ENCODE data around the gene PCNX2. TPM values are rescaled to one million over a fixed set of nuclear protein-coding genes. Genes with fewer than 3 reads are reported as not detected.

Gene PCNX2
- total RNA-seq, 2 donors from 2014 or later, result 64.1 to 70.1 TPM

DNA sequence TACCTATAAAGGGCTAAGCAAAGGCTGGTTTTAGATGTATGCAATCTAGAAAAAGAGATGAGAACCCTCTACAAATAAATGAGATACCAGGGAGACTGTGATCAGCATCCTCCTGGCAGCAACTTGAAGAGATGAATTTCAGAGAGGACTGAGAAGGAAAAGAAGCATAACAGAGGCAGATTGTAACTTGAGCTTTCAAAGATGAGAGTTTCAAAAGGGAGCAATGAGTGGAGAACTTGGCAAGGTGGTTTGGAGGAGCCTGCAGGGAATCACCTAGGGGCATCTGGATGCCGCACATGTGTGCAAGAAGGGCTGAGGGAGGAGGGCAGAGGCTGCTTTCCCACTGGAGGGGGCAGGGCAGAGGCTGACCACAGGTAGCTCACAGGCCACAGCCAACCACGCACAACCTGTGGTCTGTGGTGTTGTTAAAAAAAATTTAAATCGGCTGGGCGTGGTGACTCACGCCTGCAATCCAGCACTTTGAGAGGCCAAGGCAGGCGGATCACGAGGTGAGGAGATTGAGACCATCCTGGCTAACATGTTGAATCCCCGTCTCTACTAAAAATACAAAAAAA is 50.2 kb downstream of the PCNX2 start:
- ATAC-seq, result no peak
- peaks cover 8% of the 10 kb centered on the region for H3K4me1 Mint-ChIP-seq
- H3K9me3 ChIP-seq (ENCODE audit: control insufficient read depth, low read length, poor library complexity, severe bottlenecking), result no peaks in the 10 kb centered on the region
- H3K27ac Mint-ChIP-seq, result no peak overlapping the region
- H3K27me3 Mint-ChIP-seq, result no peaks in the 10 kb centered on the region
- DNase-seq, result no peak
- no peak overlapping the region for H3K4me3 Mint-ChIP-seq
- H3K36me3 Mint-ChIP-seq (ENCODE audit: low read depth), result peaks cover 6% of the 10 kb centered on the region

DNA sequence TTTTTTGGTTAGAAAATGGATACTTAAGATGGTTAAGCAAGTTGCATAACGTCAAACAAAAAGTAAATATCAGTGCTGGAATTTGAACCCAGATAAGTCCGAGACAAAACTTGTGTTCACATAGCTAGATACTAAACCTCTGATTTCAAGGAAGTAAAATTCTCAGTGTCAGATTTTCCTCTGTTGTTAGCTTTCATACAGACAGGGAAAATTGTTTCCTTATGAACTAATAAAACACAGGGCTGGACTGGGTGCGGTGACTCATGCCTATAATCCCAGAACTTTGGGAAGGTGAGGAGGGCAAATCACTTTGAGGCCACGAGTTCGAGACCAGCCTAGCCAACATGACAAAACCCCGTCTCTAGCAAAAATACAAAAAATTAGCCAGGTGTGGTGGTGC is 51.3 kb downstream of the PCNX2 start:
- H3K36me3 Mint-ChIP-seq (ENCODE audit: low read depth), result peaks cover 6% of the 10 kb centered on the region
- no peaks in the 10 kb centered on the region for H3K27me3 Mint-ChIP-seq
- ATAC-seq, result no peak
- H3K9me3 ChIP-seq (ENCODE audit: control insufficient read depth, low read length, poor library complexity, severe bottlenecking), result no peaks in the 10 kb centered on the region
- H3K4me1 Mint-ChIP-seq, result peaks cover 8% of the 10 kb centered on the region
- H3K4me3 Mint-ChIP-seq, result no peak overlapping the region
- DNase-seq, result no peak
- no peak overlapping the region for H3K27ac Mint-ChIP-seq

DNA sequence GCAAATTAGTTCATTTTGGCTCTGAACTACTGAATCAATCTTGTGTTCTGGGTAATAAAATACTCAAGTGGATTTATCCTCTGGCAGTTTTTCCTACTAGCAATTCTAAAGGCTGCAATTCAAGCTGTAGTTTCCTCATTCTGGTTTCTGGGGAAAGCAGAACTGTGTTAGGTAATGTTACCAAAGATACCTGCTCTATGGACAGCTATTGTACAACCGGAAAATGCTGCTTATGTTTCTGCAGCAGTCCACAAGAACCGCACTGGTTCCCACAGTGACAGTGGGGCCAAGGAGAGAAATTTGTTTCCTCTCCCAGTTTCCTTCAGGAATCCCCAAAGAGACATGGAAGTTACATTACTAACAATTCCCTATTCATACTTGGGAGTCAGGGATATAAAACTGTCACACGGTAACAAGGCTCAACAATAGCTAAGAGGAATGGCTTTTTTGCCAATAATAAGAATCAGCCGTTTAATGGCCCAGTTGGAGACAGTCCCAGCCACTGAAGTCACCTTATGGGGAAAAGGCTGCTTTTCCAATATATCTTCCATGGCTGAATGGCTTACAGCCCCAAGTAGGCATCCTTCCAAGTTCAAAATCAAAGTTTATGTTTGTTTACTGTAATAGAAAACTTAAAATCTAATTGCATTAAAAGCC is 52.6 kb downstream of the PCNX2 start:
- DNase-seq (no peak), ATAC-seq (no peak)
- Mint-ChIP-seq H3K27me3 (no peaks in the 10 kb centered on the region), H3K27ac (no peak overlapping the region), H3K4me1 (peaks cover 9% of the 10 kb centered on the region), H3K36me3 (ENCODE audit: low read depth) (peaks cover 6% of the 10 kb centered on the region), H3K4me3 (no peak overlapping the region)
- no peaks in the 10 kb centered on the region for H3K9me3 ChIP-seq (ENCODE audit: control insufficient read depth, low read length, poor library complexity, severe bottlenecking)

DNA sequence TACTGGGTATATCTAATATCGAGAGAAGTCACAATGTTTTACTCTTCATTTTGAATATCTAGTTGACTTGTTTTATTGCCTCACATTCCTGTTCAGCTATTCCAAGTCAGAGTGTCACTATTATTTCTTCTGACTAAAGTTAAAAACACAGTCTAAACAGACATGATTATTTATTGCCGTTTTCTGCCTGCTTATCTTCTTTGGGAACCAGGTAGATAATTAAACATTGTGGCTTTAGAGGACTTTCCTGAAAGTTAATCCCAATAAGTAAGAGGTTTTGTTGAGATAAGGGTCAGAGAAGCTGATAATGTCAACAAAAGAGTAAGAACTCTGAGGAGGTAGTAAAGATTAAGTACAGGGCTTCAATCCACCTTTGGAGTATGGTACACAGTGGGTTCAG is 53.8 kb downstream of the PCNX2 start:
- Mint-ChIP-seq H3K4me3 (no peak overlapping the region), H3K36me3 (ENCODE audit: low read depth) (peaks cover 6% of the 10 kb centered on the region), H3K27me3 (no peaks in the 10 kb centered on the region), H3K27ac (no peak overlapping the region), H3K4me1 (peaks cover 9% of the 10 kb centered on the region)
- no peaks in the 10 kb centered on the region for H3K9me3 ChIP-seq (ENCODE audit: control insufficient read depth, low read length, poor library complexity, severe bottlenecking)
- DNase-seq (no peak), ATAC-seq (no peak)

DNA sequence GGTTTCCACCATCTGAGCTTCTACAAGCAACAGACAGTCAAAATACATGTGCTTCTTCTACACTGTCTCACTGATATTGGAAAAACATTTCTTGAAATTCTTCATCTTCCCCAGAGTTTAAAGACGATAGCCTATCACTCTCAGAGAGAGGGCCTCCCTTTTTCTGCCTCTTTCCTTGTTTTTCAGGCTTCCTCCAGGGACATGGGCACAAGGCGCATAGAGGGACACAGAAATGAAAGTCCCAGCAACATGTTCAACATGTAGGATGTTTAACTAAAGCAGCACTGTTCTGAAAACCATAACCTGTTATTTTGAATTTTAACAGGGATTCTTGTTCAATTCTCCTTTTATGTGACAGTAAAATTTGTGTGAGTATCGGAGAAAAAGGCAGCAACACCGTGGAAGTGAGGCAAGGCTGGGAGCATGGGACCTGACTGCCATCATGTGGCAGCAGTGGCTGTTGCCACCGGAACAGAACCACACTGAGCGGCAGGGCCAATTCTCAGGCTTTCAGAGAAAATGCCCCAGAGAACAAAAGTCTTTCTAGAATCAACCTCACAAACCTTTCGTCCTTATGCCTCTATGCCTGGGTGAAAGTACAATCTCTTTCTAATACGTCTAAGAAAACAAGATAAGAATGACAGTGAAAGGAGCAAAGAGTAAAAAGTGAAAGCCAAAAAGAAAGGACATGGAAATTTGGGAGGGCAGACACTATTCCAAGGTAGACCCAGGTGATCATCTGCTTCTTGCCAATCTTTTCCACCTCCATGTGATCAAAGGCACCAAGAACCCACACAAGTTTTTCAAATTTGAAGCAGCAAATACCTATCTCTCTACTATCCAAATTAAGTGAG is 54.5 kb downstream of the PCNX2 start:
- Mint-ChIP-seq H3K4me1 (peaks cover 9% of the 10 kb centered on the region), H3K27me3 (no peaks in the 10 kb centered on the region), H3K4me3 (no peak overlapping the region), H3K27ac (no peak overlapping the region), H3K36me3 (ENCODE audit: low read depth) (peaks cover 6% of the 10 kb centered on the region)
- DNase-seq, result no peak
- no peak for ATAC-seq
- H3K9me3 ChIP-seq (ENCODE audit: control insufficient read depth, low read length, poor library complexity, severe bottlenecking), result no peaks in the 10 kb centered on the region

DNA sequence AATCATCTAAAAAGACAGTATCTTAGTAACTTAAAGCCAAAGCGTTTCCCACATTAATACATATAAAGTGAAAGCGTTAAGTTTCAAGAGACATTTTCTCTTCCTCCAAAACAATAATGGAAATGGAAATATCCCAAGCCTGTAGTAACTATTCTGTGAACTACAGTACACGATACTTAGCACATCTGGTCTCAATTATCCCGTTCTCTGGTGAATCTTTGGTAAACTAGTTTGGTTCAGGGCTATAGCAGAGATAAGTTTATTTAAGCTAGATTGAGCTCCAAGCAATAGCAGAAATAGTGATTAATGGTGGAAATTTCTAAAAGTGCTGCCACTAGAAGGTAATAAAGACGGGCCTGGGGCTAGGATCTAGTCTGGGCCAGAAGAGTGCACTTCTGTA is 55.2 kb downstream of the PCNX2 start:
- no peak for ATAC-seq
- peaks cover 6% of the 10 kb centered on the region for H3K36me3 Mint-ChIP-seq (ENCODE audit: low read depth)
- H3K9me3 ChIP-seq (ENCODE audit: control insufficient read depth, low read length, poor library complexity, severe bottlenecking), result no peaks in the 10 kb centered on the region
- H3K27me3 Mint-ChIP-seq, result no peaks in the 10 kb centered on the region
- DNase-seq, result no peak
- peaks cover 9% of the 10 kb centered on the region for H3K4me1 Mint-ChIP-seq
- no peak overlapping the region for H3K27ac Mint-ChIP-seq
- H3K4me3 Mint-ChIP-seq, result no peak overlapping the region

DNA sequence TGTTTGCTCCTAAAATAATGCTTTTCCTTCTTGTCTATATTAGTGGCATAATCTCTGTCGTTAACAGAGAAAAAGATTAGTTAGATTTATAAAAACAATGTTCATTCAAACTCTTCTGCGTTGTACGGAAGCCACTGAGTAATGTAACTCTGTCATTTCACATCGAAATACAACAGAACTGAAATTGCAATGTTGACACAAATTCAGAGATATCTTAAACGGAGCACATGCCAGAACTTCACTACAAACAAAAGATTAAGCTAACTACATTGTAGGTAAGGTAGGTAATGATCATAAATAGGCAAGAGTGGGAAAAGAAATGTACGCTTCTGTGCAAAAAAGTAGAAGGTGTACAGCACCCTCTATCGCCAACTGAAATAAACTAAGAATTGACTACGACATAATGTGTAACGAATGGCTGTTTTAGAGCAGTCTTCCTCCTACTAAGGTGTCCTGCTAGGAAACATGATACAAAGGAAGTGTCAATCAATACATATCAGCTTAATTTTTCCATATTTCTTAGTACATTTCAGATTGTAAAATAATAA is 56.6 kb downstream of the PCNX2 start:
- DNase-seq (no peak), ATAC-seq (no peak)
- Mint-ChIP-seq H3K27ac (no peak overlapping the region), H3K4me3 (no peak overlapping the region), H3K4me1 (peaks cover 2% of the 10 kb centered on the region), H3K27me3 (no peaks in the 10 kb centered on the region), H3K36me3 (ENCODE audit: low read depth) (peaks cover 2% of the 10 kb centered on the region)
- no peaks in the 10 kb centered on the region for H3K9me3 ChIP-seq (ENCODE audit: control insufficient read depth, low read length, poor library complexity, severe bottlenecking)

DNA sequence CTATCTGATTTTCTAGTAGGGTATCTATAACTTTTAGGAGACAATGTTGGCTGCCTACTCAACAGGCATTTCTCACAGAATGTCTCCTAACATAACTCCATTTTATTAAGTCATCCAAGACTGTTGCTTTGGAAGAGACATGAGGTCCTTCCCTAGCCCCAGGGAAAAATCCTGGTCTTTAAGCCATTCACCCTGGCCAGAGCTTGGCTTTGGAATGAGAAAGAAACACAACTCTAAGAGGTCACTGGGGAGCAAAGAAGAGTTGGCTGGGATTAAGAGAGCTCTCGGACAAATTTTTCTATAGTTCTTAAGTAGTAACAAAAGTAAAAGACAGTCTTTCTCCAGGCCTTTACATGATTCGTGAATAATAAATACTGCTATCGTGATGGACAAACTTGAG is 57.9 kb downstream of the PCNX2 start:
- Mint-ChIP-seq H3K27me3 (no peaks in the 10 kb centered on the region), H3K27ac (no peak overlapping the region), H3K4me1 (peaks cover 2% of the 10 kb centered on the region), H3K36me3 (ENCODE audit: low read depth) (peaks cover 2% of the 10 kb centered on the region), H3K4me3 (no peak overlapping the region)
- no peak for ATAC-seq
- DNase-seq, result no peak
- no peaks in the 10 kb centered on the region for H3K9me3 ChIP-seq (ENCODE audit: control insufficient read depth, low read length, poor library complexity, severe bottlenecking)

DNA sequence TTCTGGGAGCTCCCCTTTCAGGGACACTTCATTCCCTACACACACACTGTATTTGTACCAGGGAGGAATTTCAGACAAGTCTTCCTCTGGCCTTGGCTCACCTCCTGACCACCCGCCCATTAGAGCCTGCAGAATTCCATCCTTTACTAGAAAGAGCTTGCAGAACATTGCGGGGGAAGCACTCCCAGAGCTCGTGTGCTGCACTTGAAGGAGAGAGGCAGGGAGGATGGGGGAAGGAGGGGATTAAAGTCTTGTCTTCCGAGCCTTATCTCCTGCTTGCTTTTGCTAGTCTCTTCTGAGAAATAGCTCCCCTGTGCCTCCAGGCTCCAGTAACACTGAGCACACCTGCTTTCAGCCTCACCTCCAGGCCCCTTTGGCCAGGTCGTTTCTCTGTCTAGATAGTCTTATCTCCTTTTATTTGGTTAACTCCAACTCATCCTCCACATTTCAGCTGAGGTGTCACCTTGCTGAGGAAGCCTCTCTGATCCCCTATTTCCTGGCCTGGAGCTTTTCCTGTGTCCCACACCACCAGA is 62.0 kb downstream of the PCNX2 start:
- no peaks in the 10 kb centered on the region for H3K9me3 ChIP-seq (ENCODE audit: control insufficient read depth, low read length, poor library complexity, severe bottlenecking)
- Mint-ChIP-seq H3K4me1 (peaks cover 2% of the 10 kb centered on the region), H3K36me3 (ENCODE audit: low read depth) (peaks cover 2% of the 10 kb centered on the region), H3K27me3 (no peaks in the 10 kb centered on the region), H3K27ac (no peak overlapping the region), H3K4me3 (no peak overlapping the region)
- DNase-seq, result no peak
- ATAC-seq, result no peak

DNA sequence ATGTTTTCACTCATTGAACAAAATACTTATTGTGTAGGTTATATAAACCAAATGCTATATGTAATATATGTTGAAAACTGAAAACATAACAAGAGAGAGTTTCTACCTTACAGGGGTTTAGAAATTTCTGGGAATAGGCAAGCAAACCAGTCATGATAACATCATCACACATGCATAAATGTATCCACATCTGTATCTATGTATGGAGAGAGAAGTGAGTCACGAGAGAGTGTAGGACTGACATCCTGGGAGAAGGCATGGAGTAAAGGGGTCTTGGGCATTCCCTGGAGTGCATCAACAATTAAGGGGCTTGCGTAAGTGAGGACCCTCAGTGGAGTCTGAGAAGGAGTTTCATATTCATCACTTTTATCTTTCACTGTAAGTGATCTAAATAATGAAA is 65.5 kb downstream of the PCNX2 start:
- no peak overlapping the region for H3K4me3 Mint-ChIP-seq
- DNase-seq, result no peak
- no peaks in the 10 kb centered on the region for H3K27me3 Mint-ChIP-seq
- H3K4me1 Mint-ChIP-seq, result no peaks in the 10 kb centered on the region
- H3K36me3 Mint-ChIP-seq (ENCODE audit: low read depth), result no peaks in the 10 kb centered on the region
- no peak for ATAC-seq
- H3K27ac Mint-ChIP-seq, result no peak overlapping the region
- H3K9me3 ChIP-seq (ENCODE audit: control insufficient read depth, low read length, poor library complexity, severe bottlenecking), result no peaks in the 10 kb centered on the region

DNA sequence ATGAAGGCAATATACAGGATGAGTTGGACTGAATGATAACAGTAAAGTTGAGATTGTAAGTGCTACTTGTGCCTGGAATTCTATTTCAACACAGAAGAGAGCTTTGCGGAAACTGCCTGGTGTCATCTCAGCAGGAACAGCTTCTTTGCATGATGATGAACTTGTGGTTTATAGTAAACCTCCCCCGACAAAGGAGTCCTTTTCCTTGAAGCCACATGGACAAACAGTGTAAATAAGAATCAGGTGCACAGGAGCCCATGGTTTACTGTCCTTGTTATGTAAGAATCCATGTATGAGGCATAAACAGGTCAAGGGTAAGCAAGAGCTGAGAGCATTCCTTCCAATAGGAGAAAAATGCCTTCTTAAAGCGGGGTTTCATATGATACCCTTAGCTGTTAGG is 66.2 kb downstream of the PCNX2 start:
- DNase-seq (no peak), ATAC-seq (no peak)
- no peak overlapping the region for H3K4me3 Mint-ChIP-seq
- no peaks in the 10 kb centered on the region for H3K36me3 Mint-ChIP-seq (ENCODE audit: low read depth)
- H3K9me3 ChIP-seq (ENCODE audit: control insufficient read depth, low read length, poor library complexity, severe bottlenecking), result no peaks in the 10 kb centered on the region
- no peaks in the 10 kb centered on the region for H3K27me3 Mint-ChIP-seq
- no peak overlapping the region for H3K27ac Mint-ChIP-seq
- no peaks in the 10 kb centered on the region for H3K4me1 Mint-ChIP-seq

DNA sequence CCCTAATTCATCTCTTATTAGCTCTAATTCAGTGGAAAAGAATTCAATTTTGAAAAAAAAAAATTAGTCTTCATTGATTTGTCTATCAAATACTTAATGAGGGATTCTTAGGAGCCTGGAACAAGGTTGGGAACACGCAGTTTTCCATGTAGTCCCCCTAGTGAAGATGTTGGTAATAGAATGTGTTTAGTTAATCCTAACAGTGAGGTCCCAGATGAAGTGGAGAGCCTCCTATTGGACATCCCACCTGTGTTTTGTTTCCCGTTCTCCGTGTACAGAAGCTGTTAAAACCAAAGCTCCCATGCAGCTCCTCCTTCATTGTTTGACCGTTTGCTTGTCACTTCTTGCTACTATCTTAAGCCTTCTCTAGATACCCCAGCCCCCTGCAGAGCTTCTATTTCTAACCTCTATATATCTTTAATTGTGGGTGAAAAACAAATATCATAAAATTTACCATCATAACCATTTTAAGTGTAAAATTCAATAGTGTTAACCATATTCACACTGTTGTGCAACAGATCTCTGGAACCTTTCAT is 67.5 kb downstream of the PCNX2 start:
- DNase-seq (no peak), ATAC-seq (no peak)
- no peaks in the 10 kb centered on the region for H3K27me3 Mint-ChIP-seq
- no peaks in the 10 kb centered on the region for H3K9me3 ChIP-seq (ENCODE audit: control insufficient read depth, low read length, poor library complexity, severe bottlenecking)
- H3K36me3 Mint-ChIP-seq (ENCODE audit: low read depth), result no peaks in the 10 kb centered on the region
- no peak overlapping the region for H3K27ac Mint-ChIP-seq
- no peaks in the 10 kb centered on the region for H3K4me1 Mint-ChIP-seq
- H3K4me3 Mint-ChIP-seq, result no peak overlapping the region

DNA sequence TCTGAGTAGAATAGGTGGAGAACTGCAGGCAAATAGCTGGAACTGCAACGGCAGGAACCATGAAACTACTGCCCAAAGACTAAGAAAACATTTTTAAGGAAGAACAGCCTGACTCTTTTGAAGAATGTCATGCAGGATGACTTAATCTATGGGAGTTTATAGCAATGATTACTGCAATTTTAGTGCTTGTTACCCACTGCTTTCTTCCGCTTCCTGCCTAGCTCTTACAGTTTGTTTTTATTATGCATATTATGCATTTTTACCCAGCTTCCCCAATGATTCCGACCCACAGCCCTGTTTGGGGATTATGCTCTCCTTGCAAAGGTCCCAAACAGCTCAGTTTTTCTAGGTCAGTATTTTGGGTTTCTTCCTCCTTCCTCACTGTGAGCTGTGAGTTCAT is 71.2 kb downstream of the PCNX2 start:
- no peaks in the 10 kb centered on the region for H3K27me3 Mint-ChIP-seq

More for the DNA sequence above, 71.2 kb downstream of the PCNX2 start:
- no peaks in the 10 kb centered on the region for H3K9me3 ChIP-seq (ENCODE audit: control insufficient read depth, low read length, poor library complexity, severe bottlenecking)
- no peak for ATAC-seq
- H3K36me3 Mint-ChIP-seq (ENCODE audit: low read depth), result peaks cover 4% of the 10 kb centered on the region
- H3K27ac Mint-ChIP-seq, result no peak overlapping the region
- no peaks in the 10 kb centered on the region for H3K4me1 Mint-ChIP-seq
- no peak for DNase-seq
- H3K4me3 Mint-ChIP-seq, result no peak overlapping the region

All from T-helper 17 cell (primary cell).